GM19397 (cell line): ENCODE results near the gene GRAMD4.
A peak's percentile ranks its signal among the peaks of the same experiment; 100 is the strongest.

ENCODE experiments used
- ATAC-seq: cut with Tn5 transposase; IDR thresholded peaks from one replicate; pipeline ENCODE4 v1.9.1; 2021; ENCODE audit warnings: mild to moderate bottlenecking, moderate library complexity; ENCODE audit not compliant: unreplicated experiment

GRAMD4 gene

GRCh38 chr22:46582281-46582933 lies 37.8 kb upstream of the GRAMD4 start:
- ATAC-seq, result no peak

GRCh38 chr22:46583571-46583970 lies 36.6 kb upstream of the GRAMD4 start:
- no peak for ATAC-seq

DNA sequence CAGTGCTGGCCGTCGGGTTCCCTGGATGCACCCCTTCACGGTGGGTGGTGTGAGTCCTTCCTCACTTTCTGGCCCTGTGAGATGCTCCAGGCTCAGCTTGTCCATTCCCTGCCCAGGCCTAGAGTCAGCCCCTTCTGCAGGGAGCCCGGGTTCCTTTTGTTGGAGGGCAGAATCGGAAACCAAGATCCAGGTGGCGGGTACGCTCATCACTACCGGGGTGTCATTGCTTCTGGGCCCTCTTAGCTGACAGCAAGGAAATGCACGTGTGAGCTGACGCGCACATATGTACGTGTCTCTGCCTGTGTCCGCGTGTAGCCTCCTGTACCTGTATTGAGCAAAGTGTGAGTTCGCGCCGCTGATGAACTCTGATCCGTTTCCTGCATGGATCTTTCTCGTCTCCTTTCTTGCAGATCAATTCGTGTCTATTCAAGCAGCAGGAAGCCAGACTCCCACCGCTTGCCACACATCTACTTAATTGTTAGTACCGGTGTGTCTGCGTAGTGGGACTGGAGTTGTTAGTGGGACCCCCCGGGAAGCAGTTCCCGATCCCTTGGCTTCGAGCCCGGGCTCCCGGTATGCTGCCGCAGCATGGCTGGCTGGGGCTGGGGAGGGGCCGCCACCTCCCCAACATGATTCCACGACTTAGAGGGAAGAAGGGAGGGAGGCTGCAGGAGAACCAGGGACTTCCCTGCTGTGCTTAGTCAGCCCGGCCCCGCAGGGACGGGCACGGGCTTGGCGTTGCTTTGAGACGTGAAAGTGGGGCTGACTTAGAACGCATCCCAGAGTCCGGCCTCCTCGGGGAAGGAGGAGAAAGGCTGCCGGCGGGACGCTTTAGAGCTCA lies 35.9 kb upstream of the GRAMD4 start:
- no peak for ATAC-seq

- no peak for ATAC-seq
These were observed 34.7 kb upstream of the GRAMD4 start for GRCh38 chr22:46585340-46586122.

DNA sequence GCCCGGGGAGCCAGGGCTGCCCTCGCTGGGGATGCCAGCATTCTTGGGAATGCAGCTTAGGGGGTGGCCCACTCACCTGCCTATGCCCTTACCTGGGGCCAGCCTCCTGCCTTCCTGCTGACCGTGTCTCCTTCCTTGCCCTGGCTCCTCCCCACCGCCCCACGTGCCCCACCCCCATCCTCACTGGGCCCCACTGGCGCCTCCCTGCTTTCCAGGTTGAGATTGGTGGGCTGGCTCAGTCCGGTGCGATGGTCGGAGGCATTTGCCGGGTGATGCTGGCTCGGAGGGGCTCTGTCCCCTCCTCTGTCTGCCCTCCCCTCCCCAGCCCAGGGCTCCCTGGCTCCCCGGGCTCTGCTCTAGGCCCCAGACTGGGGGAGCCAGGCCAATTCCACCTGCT lies 34.1 kb upstream of the GRAMD4 start:
- ATAC-seq, result no peak

DNA sequence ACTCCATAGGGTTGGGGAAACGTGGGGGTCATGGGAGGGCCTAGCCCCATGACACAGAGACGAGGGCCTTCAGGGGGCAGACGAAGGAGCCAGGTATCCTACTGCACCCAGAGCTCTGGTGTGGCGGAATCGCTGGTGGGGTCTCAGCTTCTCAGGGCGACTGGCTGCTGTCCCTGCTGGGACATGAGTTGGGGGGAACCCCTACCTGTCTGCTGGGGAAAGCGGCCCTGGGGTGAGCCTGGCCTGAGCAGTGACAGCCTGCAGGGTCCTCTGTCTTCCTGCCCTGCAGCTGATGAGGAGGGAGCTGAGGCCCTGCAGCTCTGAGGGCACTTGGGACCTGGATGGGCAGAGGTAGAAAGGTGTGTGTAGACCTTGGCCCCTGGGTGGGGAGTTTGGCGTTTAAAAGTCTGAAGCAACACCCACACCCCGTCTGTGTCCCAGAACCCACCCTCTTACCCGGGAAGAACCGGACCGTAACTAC lies 33.6 kb upstream of the GRAMD4 start:
- no peak for ATAC-seq

DNA sequence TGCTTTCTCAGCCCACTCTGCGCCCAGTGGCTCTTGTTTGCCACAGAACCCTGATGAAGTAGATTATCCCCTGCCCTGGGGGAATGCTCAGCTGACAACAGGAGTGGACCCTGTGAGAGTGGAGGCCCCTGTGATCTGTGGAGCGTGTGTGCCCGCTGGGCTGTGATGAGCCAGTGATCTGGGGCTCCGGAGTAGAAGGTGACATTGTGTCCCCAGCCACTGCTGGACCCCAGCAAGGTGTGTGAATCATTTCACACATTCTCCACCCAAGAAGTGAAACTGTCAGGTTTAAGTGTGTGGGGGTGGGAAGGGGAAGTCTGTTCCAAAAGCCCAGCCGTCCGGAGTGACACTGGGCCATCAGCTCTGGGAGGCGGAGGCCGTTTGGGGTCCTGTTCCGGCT lies 33.1 kb upstream of the GRAMD4 start:
- peak; percentile 29 for ATAC-seq

DNA sequence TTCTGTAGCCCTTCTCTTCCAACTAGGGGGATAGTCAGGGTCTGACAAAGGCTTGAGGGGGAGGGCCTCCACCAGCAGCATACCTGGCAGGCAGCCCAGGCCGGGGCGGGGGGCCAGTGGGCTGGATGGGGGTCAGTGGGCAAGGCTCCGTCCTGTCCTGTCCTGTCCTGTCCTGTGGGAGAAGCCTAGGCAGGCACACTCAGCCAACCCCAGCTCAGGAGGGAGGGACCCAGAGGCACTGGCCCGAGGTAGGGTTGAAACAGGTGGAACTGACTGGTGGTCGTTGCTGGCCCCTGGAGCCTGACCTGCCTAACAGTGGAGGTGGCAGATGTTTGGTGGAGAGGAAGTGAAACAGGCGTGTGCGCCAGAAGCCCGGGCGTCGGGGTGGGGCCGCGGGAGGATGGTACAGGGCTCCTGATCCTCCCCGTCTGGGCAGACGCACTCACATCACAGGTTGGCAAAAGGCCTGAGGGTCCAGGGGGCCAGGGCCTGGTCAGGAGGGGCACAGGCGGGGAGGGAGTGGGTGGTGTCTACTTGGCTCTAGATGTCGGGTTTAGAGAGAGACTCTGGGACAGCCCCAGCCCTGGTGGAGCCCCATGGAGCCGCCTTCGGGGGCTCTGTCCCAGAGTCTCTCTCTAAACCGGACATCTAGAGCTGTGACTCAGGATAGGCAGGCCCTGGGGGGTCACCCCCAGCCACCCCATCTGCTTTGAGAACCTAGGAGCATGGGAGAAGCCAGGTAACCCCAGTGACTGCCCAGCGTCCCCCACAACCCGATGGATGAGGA lies 32.5 kb upstream of the GRAMD4 start:
- ATAC-seq, result peak; percentile 58

DNA sequence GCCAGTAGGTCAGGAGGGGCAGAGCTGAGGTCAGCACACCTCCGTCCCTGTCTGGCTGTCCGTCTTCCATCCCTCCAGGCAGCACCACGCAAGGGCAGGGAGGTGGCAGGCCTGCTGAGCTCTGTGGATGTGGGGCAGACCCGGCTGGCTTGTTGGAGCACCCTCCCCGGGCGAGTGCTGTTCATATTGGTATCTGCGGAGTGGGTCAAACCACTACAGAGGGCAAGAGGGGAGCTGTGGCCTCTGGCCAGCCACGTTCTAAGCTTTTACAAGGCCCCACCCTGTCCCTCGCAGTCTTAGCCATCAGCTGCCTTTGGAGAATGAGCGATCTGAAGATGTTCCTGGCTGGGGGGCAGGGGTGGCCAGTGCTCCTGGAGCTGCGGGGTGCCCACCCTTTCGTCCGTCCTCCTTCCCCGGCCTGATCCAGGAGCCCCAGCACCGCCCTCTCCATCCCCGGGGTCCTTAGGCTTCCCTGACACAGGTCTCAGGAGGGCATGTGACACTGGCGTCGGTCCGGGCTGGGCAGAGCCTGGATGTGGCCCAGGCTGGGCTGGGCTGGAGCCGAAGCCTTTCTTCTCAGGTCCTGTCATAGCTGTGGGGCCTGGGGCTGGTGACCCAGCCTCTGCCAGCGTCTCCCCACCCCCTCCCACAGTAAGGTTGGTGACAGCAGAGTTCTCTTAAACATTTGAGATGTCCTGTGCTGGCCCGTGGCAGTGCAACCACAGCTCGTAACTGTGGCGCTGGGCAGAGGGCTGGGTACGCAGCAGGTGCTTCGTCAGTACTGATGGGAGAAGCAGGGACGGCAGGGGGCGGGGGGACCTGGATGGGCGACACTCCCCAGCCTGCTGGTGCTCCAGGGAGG lies 31.7 kb upstream of the GRAMD4 start:
- no peak for ATAC-seq

- no peak for ATAC-seq
These were observed 30.9 kb upstream of the GRAMD4 start for GRCh38 chr22:46589141-46589748.

DNA sequence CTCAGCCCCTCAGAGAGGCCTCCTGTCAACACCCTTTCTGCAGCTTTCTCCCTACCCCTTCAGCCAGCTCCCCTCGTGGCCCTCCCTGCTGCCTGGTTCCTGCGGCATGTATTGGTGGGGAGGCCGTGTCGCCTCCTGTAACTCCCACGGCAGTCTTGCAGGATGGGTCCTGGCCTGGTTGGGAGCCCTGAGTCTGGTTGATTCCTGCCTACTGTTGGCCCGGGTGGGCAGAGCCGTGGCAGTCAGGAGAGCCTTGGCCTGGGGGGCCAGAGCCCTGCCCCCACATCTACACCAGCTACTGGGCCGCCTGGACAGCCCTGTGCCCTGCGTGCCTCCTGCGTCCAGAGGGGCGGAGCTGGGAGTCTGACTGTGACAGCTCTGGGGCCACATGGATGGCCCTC lies 30.3 kb upstream of the GRAMD4 start:
- no peak for ATAC-seq

GRCh38 chr22:46590334-46590733 lies 29.9 kb upstream of the GRAMD4 start:
- ATAC-seq, result no peak

DNA sequence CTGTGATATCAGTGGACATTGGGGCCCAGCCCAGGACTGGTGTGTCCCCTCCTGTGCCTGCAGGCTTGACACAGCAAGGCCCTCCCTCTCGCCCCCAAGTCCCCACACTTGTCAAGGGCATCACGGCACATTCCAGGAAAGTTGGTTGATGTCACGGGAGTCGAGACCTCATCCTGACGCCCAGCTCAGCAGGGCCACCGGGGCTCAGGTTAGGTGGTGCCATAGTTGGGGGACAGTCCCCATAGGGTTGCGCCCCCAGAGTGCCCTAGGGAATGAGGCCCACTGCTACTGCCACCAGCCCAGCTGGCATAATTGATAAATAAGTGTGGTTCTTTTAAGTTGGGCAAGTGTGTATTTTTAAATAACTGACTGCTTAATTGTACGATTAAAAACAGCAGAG lies 28.3 kb upstream of the GRAMD4 start:
- no peak for ATAC-seq

- ATAC-seq, result no peak
These were observed 27.8 kb upstream of the GRAMD4 start for GRCh38 chr22:46592390-46592872.

DNA sequence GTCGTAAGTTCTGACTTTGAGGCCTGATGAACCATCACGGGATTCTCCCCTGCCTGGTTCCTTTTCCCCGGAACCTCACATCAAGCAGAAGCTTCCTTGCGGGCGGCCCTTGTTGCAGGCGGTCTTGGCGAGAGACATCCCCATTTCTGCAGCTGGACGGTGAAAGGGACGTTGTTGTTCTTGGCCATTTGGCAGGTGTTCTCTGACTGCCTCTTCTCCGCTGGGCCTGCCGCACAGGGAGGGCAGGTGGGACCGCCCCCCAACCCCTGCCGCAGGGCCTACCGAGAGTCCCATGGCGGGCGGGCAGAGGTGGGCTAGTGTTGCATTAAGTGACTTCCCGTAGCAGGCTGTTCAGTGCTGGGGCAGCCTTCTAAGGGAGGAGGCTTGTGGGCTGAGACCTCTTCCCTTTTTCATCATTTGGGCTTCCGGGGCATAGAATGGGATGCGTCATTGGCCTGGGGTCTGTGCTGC lies 26.9 kb upstream of the GRAMD4 start:
- no peak for ATAC-seq

- ATAC-seq, result no peak
These were observed 25.9 kb upstream of the GRAMD4 start for GRCh38 chr22:46593996-46594946.

DNA sequence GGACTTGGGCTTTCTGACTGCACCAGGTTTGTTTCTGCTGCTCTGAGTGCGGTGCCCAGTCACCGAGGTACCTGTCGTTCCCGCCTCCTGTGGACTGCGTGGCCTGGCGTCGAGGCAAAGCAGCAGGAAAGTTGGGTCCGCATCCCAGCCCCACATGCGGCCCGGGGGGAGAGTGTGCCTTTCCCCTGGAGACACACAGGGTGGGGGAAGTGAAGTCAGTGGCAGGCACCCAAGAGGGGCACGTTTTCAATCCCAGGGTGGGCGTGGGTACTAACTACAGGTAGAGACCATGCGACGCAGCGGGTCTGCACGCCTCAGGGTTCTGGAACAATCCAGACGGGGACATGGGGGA lies 25.3 kb upstream of the GRAMD4 start:
- no peak for ATAC-seq

DNA sequence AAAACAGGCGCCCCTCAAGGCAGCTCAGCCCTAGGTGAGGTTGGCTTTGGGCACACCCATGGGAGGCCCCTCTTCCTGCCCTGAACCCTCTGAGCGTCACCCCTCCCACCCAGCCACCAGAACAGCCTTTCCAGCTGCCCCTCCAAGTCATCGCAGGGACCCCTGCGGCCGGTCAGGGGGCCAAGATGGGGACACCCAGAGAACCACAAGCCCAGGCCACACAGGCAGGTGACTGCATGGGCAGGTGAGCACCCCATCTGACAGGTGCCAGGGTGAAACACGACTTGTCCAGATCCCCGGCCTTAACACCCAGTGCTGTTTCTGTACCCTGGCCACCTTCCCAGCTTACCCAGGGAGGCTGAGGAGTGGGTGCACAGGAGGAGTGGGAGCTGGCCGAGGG lies 24.6 kb upstream of the GRAMD4 start:
- ATAC-seq, result no peak
